HepG2 (cell line): Measurements from ENCODE around the gene NEDD4L. TPM values are rescaled to one million over a fixed set of nuclear protein-coding genes. Genes with fewer than 3 reads are reported as not detected.

ENCODE experiments used
- CAMTA2 ChIP-seq: sonication (generic); formaldehyde crosslinking; IDR thresholded peaks from 2 replicates; pipeline ENCODE4 v1.4.0; 2020; ENCODE audit warnings: mild to moderate bottlenecking, missing genetic modification reagents, borderline replicate concordance
- CTCF ChIP-seq: sonication (generic); formaldehyde crosslinking; IDR thresholded peaks from 2 replicates; pipeline ENCODE4 v1.5.0; 2020; ENCODE audit warnings: mild to moderate bottlenecking, missing genetic modification reagents, moderate library complexity
- DMTF1 ChIP-seq: sonication (generic); formaldehyde crosslinking; IDR thresholded peaks from 2 replicates; pipeline ENCODE4 v1.4.0; 2020; ENCODE audit warnings: mild to moderate bottlenecking, missing genetic modification reagents
- HIC2 ChIP-seq: sonication (generic); formaldehyde crosslinking; IDR thresholded peaks from 2 replicates; pipeline ENCODE4 v1.9.0; 2022; ENCODE audit warnings: low read depth, missing genetic modification reagents
- KAT2B ChIP-seq: fragments of 150-350 bp; IDR thresholded peaks from 2 replicates; pipeline ENCODE4 v1.6.1; 2014; ENCODE audit warnings: low read depth, low read length, borderline replicate concordance
- KDM2A ChIP-seq: sonication (generic); formaldehyde crosslinking; IDR thresholded peaks from 2 replicates; pipeline ENCODE4 v1.4.0; 2020; ENCODE audit warnings: low read depth, missing genetic modification reagents, borderline replicate concordance
- KLF16 ChIP-seq, 2 experiments: sonication (generic) in 1 of 2; formaldehyde crosslinking in 1 of 2; IDR thresholded peaks; 2 replicates each; pipeline versions ENCODE4 v1.6.1 to v1.8.0; 2016 to 2023; ENCODE audit warnings: missing genetic modification reagents in 2 of 2, missing compliant biosample characterization in 1 of 2
- MBNL3 ChIP-seq: fragments of 250-450 bp; sonication (Bioruptor Pico); conservative IDR thresholded peaks from 2 replicates; pipeline ENCODE4 v1.8.0; 2022; ENCODE audit warnings: mild to moderate bottlenecking, inconsistent platforms
- MLXIP ChIP-seq: sonication (generic); formaldehyde crosslinking; IDR thresholded peaks from 2 replicates; pipeline ENCODE4 v1.9.0; 2021; ENCODE audit warnings: missing genetic modification reagents, borderline replicate concordance
- SKI ChIP-seq: fragments of 450-650 bp; IDR thresholded peaks from one replicate; pipeline ENCODE4 v1.6.1; 2018; ENCODE audit warnings: mild to moderate bottlenecking; ENCODE audit not compliant: partially characterized antibody
- SRSF9 ChIP-seq: fragments of 200-400 bp; formaldehyde crosslinking; IDR thresholded peaks from 2 replicates; pipeline ENCODE4 v1.6.1; 2018; ENCODE audit warnings: borderline replicate concordance, mild to moderate bottlenecking, low read depth, low read length; ENCODE audit not compliant: insufficient read depth, poor library complexity, severe bottlenecking
- ZBTB20 ChIP-seq: sonication (generic); formaldehyde crosslinking; IDR thresholded peaks from 2 replicates; pipeline ENCODE4 v1.8.1; 2023; ENCODE audit warnings: missing genetic modification reagents, low read depth, mild to moderate bottlenecking, borderline replicate concordance
- ZBTB33 ChIP-seq: sonication (generic); formaldehyde crosslinking; IDR thresholded peaks from 2 replicates; pipeline ENCODE4 v1.4.0; 2020; ENCODE audit warnings: missing genetic modification reagents
- ZNF468 ChIP-seq: sonication (generic); formaldehyde crosslinking; IDR thresholded peaks from 2 replicates; pipeline ENCODE4 v1.8.0; 2022; ENCODE audit warnings: mild to moderate bottlenecking, moderate library complexity, missing genetic modification reagents
- polyA plus RNA-seq, 8 experiments: library from polyadenylated mRNA; depleted of rRNA in 3 of 8; stranded (reverse) in 7 of 8; unstranded in 1 of 8; fragments of >200 nt; fragmentation: Illumina TruSeq in 4 of 8; extraction: Trizol in 4 of 8; gene quantifications; 2 replicates each; pipeline versions ENCODE4 v1.2.1 to v1.2.3, GENCODE V29; 2011 to 2016; ENCODE audit warnings: low read depth in 4 of 8, missing spikeins in 1 of 8, mixed read lengths in 1 of 8; ENCODE audit not compliant: insufficient read depth in 1 of 8
- total RNA-seq, 5 experiments: library from RNA; depleted of rRNA; stranded (reverse); fragments of >200 nt; fragmentation: Illumina TruSeq; extraction: Trizol; gene quantifications; 2 replicates each; pipeline ENCODE4 v1.2.3, GENCODE V29; 2016; ENCODE audit warnings: low read depth in 1 of 5

Gene NEDD4L
- total and polyA plus RNA-seq, 2 of the 13 experiments (the other 11 are each of a cell fraction or from before 2014, with no cell fraction given), result 168 to 390 TPM

GRCh38 chr18:58413667-58414628 is 369.9 kb downstream of the NEDD4L start (continued):
- TF ChIP-seq ZBTB33 (CRISPR knock-in tag) (peak; percentile 69; the same call in 1 of the 2 replicates), KDM2A (CRISPR knock-in tag) (peak; percentile 57; the same call in 1 of the 2 replicates), DMTF1 (CRISPR knock-in tag) (peak; percentile 76; the same call in 1 of the 2 replicates), CTCF (no peak), MLXIP (peak; percentile 78), ZBTB20 (CRISPR knock-in tag) (peak; percentile 94; the same call in 1 of the 2 replicates), MBNL3 (CRISPR knock-in tag) (no peak), SRSF9 (no peak), ZNF468 (CRISPR knock-in tag) (0 out of 2 replicates have a peak, but pooled peaks have one; percentile 57), HIC2 (CRISPR knock-in tag) (peak; percentile 56; the same call in 1 of the 2 replicates), SKI (peak; percentile 91), KLF16 (CRISPR knock-in tag; IDR thresholded peaks at IDR 0.05) (peak in 1 of 2 experiments; percentile 92; a peak in 2 of 4 replicates), KAT2B (no peak), CAMTA2 (no peak)
